HEK293 (cell line): Measurements from ENCODE around the gene RIT1.

Experiments
- EGR2 ChIP-seq: fragments of 450-650 bp; formaldehyde crosslinking; IDR thresholded peaks from 2 replicates; pipeline ENCODE4 v1.5.1; 2016; ENCODE audit warnings: low read depth, missing biosample characterization, missing genetic modification characterization
- HOXD13 ChIP-seq: sonication (generic); formaldehyde crosslinking; IDR thresholded peaks from 2 replicates; pipeline ENCODE4 v1.8.0; 2022; ENCODE audit warnings: missing genetic modification reagents, borderline replicate concordance
- KLF7 ChIP-seq: fragments of 450-650 bp; formaldehyde crosslinking; IDR thresholded peaks from 2 replicates; pipeline ENCODE4 v1.5.1; 2016; ENCODE audit warnings: missing biosample characterization, missing genetic modification characterization, borderline replicate concordance
- OVOL3 ChIP-seq: fragments of 450-650 bp; formaldehyde crosslinking; IDR thresholded peaks from 2 replicates; pipeline ENCODE4 v1.5.1; 2016; ENCODE audit warnings: missing biosample characterization, missing genetic modification characterization
- REPIN1 ChIP-seq: fragments of 450-650 bp; formaldehyde crosslinking; IDR thresholded peaks from 2 replicates; pipeline ENCODE4 v1.5.1; 2017; ENCODE audit warnings: missing biosample characterization, missing genetic modification characterization, low read depth
- TCF7L2 ChIP-seq: IDR thresholded peaks from 2 replicates; pipeline ENCODE4 v1.6.1; 2011; ENCODE audit warnings: low read depth, mild to moderate bottlenecking, inconsistent platforms, low read length, moderate library complexity, borderline replicate concordance
- TRIM28 ChIP-seq: IDR thresholded peaks from 2 replicates; pipeline ENCODE4 v1.6.1; 2011; ENCODE audit warnings: low read length, control low read depth, borderline replicate concordance
- YY1 ChIP-seq: fragments of 450-650 bp; formaldehyde crosslinking; IDR thresholded peaks from 2 replicates; pipeline ENCODE4 v1.5.1; 2018; ENCODE audit warnings: missing biosample characterization, missing genetic modification characterization
- YY2 ChIP-seq: fragments of 450-650 bp; formaldehyde crosslinking; IDR thresholded peaks from 2 replicates; pipeline ENCODE4 v1.5.1; 2016; ENCODE audit warnings: missing biosample characterization, missing genetic modification characterization
- ZBTB48 ChIP-seq: fragments of 450-650 bp; formaldehyde crosslinking; IDR thresholded peaks from 2 replicates; pipeline ENCODE4 v1.5.1; 2016; ENCODE audit warnings: missing biosample characterization, missing genetic modification characterization
- ZBTB49 ChIP-seq: fragments of 450-650 bp; formaldehyde crosslinking; IDR thresholded peaks from 2 replicates; pipeline ENCODE4 v1.5.1; 2016; ENCODE audit warnings: missing biosample characterization, missing genetic modification characterization, low read depth
- ZFP3 ChIP-seq: fragments of 450-650 bp; formaldehyde crosslinking; IDR thresholded peaks from 2 replicates; pipeline ENCODE4 v1.5.1; 2016; ENCODE audit warnings: low read depth, missing biosample characterization, missing genetic modification characterization
- ZNF114 ChIP-seq: fragments of 450-650 bp; formaldehyde crosslinking; IDR thresholded peaks from 2 replicates; pipeline ENCODE4 v1.5.0; 2017; ENCODE audit warnings: missing biosample characterization, missing genetic modification characterization
- ZNF121 ChIP-seq: fragments of 450-650 bp; formaldehyde crosslinking; IDR thresholded peaks from 2 replicates; pipeline ENCODE4 v1.5.1; 2016; ENCODE audit warnings: missing biosample characterization, missing genetic modification characterization
- ZNF302 ChIP-seq: fragments of 450-650 bp; formaldehyde crosslinking; IDR thresholded peaks from 2 replicates; pipeline ENCODE4 v1.5.1; 2016; ENCODE audit warnings: missing biosample characterization, missing genetic modification characterization, low read depth
- ZNF391 ChIP-seq: fragments of 450-650 bp; formaldehyde crosslinking; IDR thresholded peaks from 2 replicates; pipeline ENCODE4 v1.5.1; 2016; ENCODE audit warnings: low read depth, missing biosample characterization, missing genetic modification characterization, borderline replicate concordance
- ZNF501 ChIP-seq: fragments of 450-650 bp; formaldehyde crosslinking; IDR thresholded peaks from 2 replicates; pipeline ENCODE4 v1.5.1; 2016; ENCODE audit warnings: missing biosample characterization, missing genetic modification characterization
- ZNF518A ChIP-seq: fragments of 450-650 bp; formaldehyde crosslinking; conservative IDR thresholded peaks from 2 replicates; pipeline ENCODE4 v1.5.1; 2016; ENCODE audit warnings: low read depth, missing biosample characterization, missing genetic modification characterization
- ZNF580 ChIP-seq: fragments of 450-650 bp; formaldehyde crosslinking; IDR thresholded peaks from 2 replicates; pipeline ENCODE4 v1.5.1; 2016; ENCODE audit warnings: missing biosample characterization, missing genetic modification characterization
- ZNF621 ChIP-seq: fragments of 450-650 bp; formaldehyde crosslinking; IDR thresholded peaks from 2 replicates; pipeline ENCODE4 v1.5.1; 2017; ENCODE audit warnings: missing biosample characterization, missing genetic modification characterization
- ZNF664 ChIP-seq: fragments of 450-650 bp; formaldehyde crosslinking; IDR thresholded peaks from 2 replicates; pipeline ENCODE4 v1.5.1; 2016; ENCODE audit warnings: missing biosample characterization, missing genetic modification characterization
- ZNF768 ChIP-seq: fragments of 450-650 bp; formaldehyde crosslinking; IDR thresholded peaks from 2 replicates; pipeline ENCODE4 v1.5.1; 2018; ENCODE audit warnings: missing biosample characterization, mild to moderate bottlenecking, missing genetic modification characterization
- TF ChIP-seq, protein P1 (sequence below): fragments of 450-650 bp; formaldehyde crosslinking; IDR thresholded peaks from 2 replicates; pipeline ENCODE4 v1.5.1; 2016; ENCODE audit warnings: missing biosample characterization, missing genetic modification characterization
- TF ChIP-seq, protein P2 (sequence below): fragments of 450-650 bp; formaldehyde crosslinking; IDR thresholded peaks from 2 replicates; pipeline ENCODE4 v1.5.1; 2016; ENCODE audit warnings: missing biosample characterization, missing genetic modification characterization, borderline replicate concordance
- TF ChIP-seq, protein P3 (sequence below): fragments of 450-650 bp; formaldehyde crosslinking; IDR thresholded peaks from 2 replicates; pipeline ENCODE4 v1.5.1; 2017; ENCODE audit warnings: missing biosample characterization, missing genetic modification characterization

RIT1 gene

DNA sequence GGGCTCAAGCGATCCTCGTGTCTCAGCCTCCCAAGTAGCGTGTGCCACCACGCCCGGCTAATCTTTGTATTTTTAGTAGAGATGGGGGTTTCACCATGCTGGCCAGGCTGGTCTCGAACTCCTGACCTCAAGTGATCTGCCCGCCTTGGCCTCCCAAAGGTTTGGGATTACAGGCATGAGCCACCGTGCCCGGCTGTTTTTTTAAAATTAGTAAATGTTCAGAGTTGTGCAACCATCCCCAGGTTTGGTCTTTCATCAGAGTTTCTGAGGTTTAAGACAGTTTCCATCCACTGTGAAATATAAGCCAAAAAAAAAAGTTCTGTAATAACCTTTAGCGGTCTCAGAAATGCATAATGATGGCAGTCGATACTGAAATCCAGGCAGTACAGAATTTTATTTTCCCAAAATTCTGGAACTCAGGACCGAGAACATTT, 52.3 kb downstream of the RIT1 start (continued):
- TF ChIP-seq, protein P1, sequence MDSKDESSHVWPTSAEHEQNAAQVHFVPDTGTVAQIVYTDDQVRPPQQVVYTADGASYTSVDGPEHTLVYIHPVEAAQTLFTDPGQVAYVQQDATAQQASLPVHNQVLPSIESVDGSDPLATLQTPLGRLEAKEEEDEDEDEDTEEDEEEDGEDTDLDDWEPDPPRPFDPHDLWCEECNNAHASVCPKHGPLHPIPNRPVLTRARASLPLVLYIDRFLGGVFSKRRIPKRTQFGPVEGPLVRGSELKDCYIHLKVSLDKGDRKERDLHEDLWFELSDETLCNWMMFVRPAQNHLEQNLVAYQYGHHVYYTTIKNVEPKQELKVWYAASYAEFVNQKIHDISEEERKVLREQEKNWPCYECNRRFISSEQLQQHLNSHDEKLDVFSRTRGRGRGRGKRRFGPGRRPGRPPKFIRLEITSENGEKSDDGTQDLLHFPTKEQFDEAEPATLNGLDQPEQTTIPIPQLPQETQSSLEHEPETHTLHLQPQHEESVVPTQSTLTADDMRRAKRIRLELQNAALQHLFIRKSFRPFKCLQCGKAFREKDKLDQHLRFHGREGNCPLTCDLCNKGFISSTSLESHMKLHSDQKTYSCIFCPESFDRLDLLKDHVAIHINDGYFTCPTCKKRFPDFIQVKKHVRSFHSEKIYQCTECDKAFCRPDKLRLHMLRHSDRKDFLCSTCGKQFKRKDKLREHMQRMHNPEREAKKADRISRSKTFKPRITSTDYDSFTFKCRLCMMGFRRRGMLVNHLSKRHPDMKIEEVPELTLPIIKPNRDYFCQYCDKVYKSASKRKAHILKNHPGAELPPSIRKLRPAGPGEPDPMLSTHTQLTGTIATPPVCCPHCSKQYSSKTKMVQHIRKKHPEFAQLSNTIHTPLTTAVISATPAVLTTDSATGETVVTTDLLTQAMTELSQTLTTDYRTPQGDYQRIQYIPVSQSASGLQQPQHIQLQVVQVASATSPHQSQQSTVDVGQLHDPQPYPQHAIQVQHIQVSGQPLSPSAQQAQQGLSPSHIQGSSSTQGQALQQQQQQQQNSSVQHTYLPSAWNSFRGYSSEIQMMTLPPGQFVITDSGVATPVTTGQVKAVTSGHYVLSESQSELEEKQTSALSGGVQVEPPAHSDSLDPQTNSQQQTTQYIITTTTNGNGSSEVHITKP (tag by site-specific recombination): no peak
- TF ChIP-seq YY2 (tag by site-specific recombination) (no peak), ZNF580 (0 out of 2 replicates have a peak, but pooled peaks have one; percentile 18), ZFP3 (tag by site-specific recombination) (no peak), ZNF768 (tag by site-specific recombination) (no peak), ZNF501 (tag by site-specific recombination) (no peak), ZNF121 (tag by site-specific recombination) (no peak), REPIN1 (tag by site-specific recombination) (no peak), ZNF518A (no peak), EGR2 (tag by site-specific recombination) (no peak), ZBTB49 (tag by site-specific recombination) (no peak), YY1 (tag by site-specific recombination) (no peak), ZNF114 (no peak), KLF7 (tag by site-specific recombination) (no peak), TCF7L2 (no peak), ZNF302 (tag by site-specific recombination) (no peak), ZNF664 (tag by site-specific recombination) (no peak), ZBTB48 (tag by site-specific recombination) (no peak), ZNF621 (tag by site-specific recombination) (no peak), OVOL3 (tag by site-specific recombination) (no peak), ZNF391 (tag by site-specific recombination) (no peak), HOXD13 (CRISPR knock-in tag) (no peak), TRIM28 (no peak)
- TF ChIP-seq, protein P2, sequence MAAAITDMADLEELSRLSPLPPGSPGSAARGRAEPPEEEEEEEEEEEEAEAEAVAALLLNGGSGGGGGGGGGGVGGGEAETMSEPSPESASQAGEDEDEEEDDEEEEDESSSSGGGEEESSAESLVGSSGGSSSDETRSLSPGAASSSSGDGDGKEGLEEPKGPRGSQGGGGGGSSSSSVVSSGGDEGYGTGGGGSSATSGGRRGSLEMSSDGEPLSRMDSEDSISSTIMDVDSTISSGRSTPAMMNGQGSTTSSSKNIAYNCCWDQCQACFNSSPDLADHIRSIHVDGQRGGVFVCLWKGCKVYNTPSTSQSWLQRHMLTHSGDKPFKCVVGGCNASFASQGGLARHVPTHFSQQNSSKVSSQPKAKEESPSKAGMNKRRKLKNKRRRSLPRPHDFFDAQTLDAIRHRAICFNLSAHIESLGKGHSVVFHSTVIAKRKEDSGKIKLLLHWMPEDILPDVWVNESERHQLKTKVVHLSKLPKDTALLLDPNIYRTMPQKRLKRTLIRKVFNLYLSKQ (tag by site-specific recombination): no peak
- TF ChIP-seq, protein P3, sequence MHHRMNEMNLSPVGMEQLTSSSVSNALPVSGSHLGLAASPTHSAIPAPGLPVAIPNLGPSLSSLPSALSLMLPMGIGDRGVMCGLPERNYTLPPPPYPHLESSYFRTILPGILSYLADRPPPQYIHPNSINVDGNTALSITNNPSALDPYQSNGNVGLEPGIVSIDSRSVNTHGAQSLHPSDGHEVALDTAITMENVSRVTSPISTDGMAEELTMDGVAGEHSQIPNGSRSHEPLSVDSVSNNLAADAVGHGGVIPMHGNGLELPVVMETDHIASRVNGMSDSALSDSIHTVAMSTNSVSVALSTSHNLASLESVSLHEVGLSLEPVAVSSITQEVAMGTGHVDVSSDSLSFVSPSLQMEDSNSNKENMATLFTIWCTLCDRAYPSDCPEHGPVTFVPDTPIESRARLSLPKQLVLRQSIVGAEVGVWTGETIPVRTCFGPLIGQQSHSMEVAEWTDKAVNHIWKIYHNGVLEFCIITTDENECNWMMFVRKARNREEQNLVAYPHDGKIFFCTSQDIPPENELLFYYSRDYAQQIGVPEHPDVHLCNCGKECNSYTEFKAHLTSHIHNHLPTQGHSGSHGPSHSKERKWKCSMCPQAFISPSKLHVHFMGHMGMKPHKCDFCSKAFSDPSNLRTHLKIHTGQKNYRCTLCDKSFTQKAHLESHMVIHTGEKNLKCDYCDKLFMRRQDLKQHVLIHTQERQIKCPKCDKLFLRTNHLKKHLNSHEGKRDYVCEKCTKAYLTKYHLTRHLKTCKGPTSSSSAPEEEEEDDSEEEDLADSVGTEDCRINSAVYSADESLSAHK (tag by site-specific recombination): 0 out of 2 replicates have a peak, but pooled peaks have one; percentile 23
